HCT116 (cell line): ENCODE results near the gene SCFD1. TPM values are rescaled to one million over a fixed set of nuclear protein-coding genes. Genes with fewer than 3 reads are reported as not detected.

Source experiments
- ATAC-seq: fragments of 200-7000 bp; cut with Tn5 transposase; 2 replicates; pipeline ENCODE4 v1.9.1; 2020; ENCODE audit warnings: mild to moderate bottlenecking, moderate library complexity
- BruUV-seq: library from RNA; stranded (reverse); fragments of 400-500 nt; replicated peaks from 2 replicates; lab custom pipeline; 2021; lab: Mats Ljungman, UMichigan
- CTCF ChIA-PET: fragments of 300-600 bp; sonication (Branson Sonifier 250); formaldehyde crosslinking; loops from one replicate; lab custom pipeline; 2021; ENCODE audit warnings: antibody characterized with exemption; lab: Charles Lee
- POLR2A ChIA-PET: fragments of 300-600, 350-600 bp; sonication (Branson Sonifier 250); formaldehyde crosslinking; loops from one replicate; lab custom pipeline; 2021; ENCODE audit warnings: antibody characterized with exemption; lab: Charles Lee
- RAD21 ChIA-PET, 2 experiments: fragments of 300-600 bp; sonication (Branson Sonifier 250); formaldehyde crosslinking; loops; one replicate each; lab custom pipeline; 2023; ENCODE audit warnings: low total read pairs in 2 of 2; ENCODE audit not compliant: uncharacterized antibody in 2 of 2, unreplicated experiment in 2 of 2, low non-redundant PET in 1 of 2; lab: Charles Lee
- DNase-seq: peaks from one replicate; pipeline ENCODE4 v3.0.0-alpha.2; 2010; ENCODE audit warnings: low read depth, low spot score
- H2AFZ ChIP-seq: fragments of 200-600 bp; shearing (Covaris generic), sonication (generic); 2 replicates; pipeline ENCODE4 v1.6.1; 2017; ENCODE audit warnings: low read depth, mixed run types, mixed read lengths, antibody characterized with exemption, low read length; ENCODE audit not compliant: poor library complexity, severe bottlenecking
- H3K27ac ChIP-seq: 2 replicates; pipeline ENCODE4 v1.5.1; 2012; ENCODE audit warnings: low read depth, low read length
- H3K27me3 ChIP-seq: fragments of 200-600 bp; sonication (generic); 2 replicates; pipeline ENCODE4 v1.6.1; 2016; ENCODE audit warnings: mixed run types, low read length, mixed read lengths; ENCODE audit not compliant: insufficient read depth
- H3K36me3 ChIP-seq, 2 experiments: fragments of 200-500 bp in 1 of 2; fragments of 200-600 bp in 1 of 2; sonication (Bioruptor generic) in 1 of 2; sonication (generic) in 1 of 2; 2 replicates each; pipeline versions ENCODE4 v1.5.1 to v1.6.1; 2014 to 2016; ENCODE audit warnings: low read length in 2 of 2, inconsistent platforms in 1 of 2, mixed read lengths in 1 of 2, mixed run types in 1 of 2; ENCODE audit not compliant: insufficient read depth in 2 of 2, control insufficient read depth in 1 of 2
- H3K4me1 ChIP-seq, 2 experiments: fragments of 200-600 bp in 1 of 2; sonication (generic) in 1 of 2; 2 replicates each; pipeline versions ENCODE4 v1.5.1 to v1.6.1; 2012 to 2017; ENCODE audit warnings: low read length in 2 of 2, inconsistent platforms in 1 of 2, mild to moderate bottlenecking in 1 of 2, mixed read lengths in 1 of 2, mixed run types in 1 of 2, moderate library complexity in 1 of 2; ENCODE audit not compliant: insufficient read depth in 2 of 2, control insufficient read depth in 1 of 2
- H3K4me2 ChIP-seq: fragments of 200-600 bp; sonication (generic); 2 replicates; pipeline ENCODE4 v1.6.1; 2017; ENCODE audit warnings: mixed run types, low read length, mixed read lengths
- H3K4me3 ChIP-seq, 2 experiments: fragments of 200-600 bp in 1 of 2; sonication (generic) in 1 of 2; replicated peaks in 1 of 2; 2 replicates each; pipeline ENCODE4 v1.5.1; 2011 to 2016; ENCODE audit warnings: low read length in 2 of 2, control low read depth in 1 of 2, low read depth in 1 of 2, mild to moderate bottlenecking in 1 of 2, mixed read lengths in 1 of 2, mixed run types in 1 of 2
- H3K79me2 ChIP-seq: fragments of 200-600 bp; sonication (generic); 2 replicates; pipeline ENCODE4 v1.6.1; 2017; ENCODE audit warnings: mild to moderate bottlenecking, mixed run types, low read length, moderate library complexity, mixed read lengths; ENCODE audit not compliant: insufficient read depth
- H3K9ac ChIP-seq: fragments of 200-600 bp; sonication (generic); 2 replicates; pipeline ENCODE4 v1.6.1; 2016; ENCODE audit warnings: low read length, mixed read lengths
- H3K9me2 ChIP-seq: fragments of 200-600 bp; sonication (generic), shearing (Covaris generic); 2 replicates; pipeline ENCODE4 v1.6.1; 2017; ENCODE audit warnings: mixed run types, mild to moderate bottlenecking, moderate library complexity; ENCODE audit not compliant: insufficient read depth
- H3K9me3 ChIP-seq, 2 experiments: fragments of 200-500 bp in 1 of 2; fragments of 200-600 bp in 1 of 2; sonication (Bioruptor generic) in 1 of 2; sonication (generic) in 1 of 2; 2 replicates each; pipeline ENCODE4 v1.6.1; 2014 to 2017; ENCODE audit warnings: low read length in 2 of 2, mixed read lengths in 2 of 2, inconsistent platforms in 1 of 2, low read depth in 1 of 2, mild to moderate bottlenecking in 1 of 2, mixed run types in 1 of 2, moderate library complexity in 1 of 2; ENCODE audit not compliant: control insufficient read depth in 1 of 2, insufficient read depth in 1 of 2
- H4K20me1 ChIP-seq: fragments of 200-600 bp; sonication (generic), shearing (Covaris generic); 2 replicates; pipeline ENCODE4 v1.6.1; 2017; ENCODE audit warnings: mixed run types, mild to moderate bottlenecking, moderate library complexity; ENCODE audit not compliant: insufficient read depth
- CTCF ChIP-seq, 3 experiments: fragments of 200-600 bp in 1 of 3; sonication (generic) in 1 of 3; IDR thresholded peaks in 2 of 3; conservative IDR thresholded peaks in 1 of 3; 2 replicates each; pipeline ENCODE4 v1.5.1; 2012 to 2017; ENCODE audit warnings: low read depth in 2 of 3, low read length in 2 of 3, antibody characterized with exemption in 1 of 3, borderline replicate concordance in 1 of 3, control low read depth in 1 of 3, mild to moderate bottlenecking in 1 of 3, mixed read lengths in 1 of 3, mixed run types in 1 of 3, moderate library complexity in 1 of 3; ENCODE audit not compliant: insufficient read depth in 1 of 3
- EGR1 ChIP-seq: IDR thresholded peaks from 2 replicates; pipeline ENCODE4 v1.6.1; 2012; ENCODE audit warnings: low read depth
- EZH2 ChIP-seq: fragments of 200-600 bp; sonication (generic); IDR thresholded peaks from 2 replicates; pipeline ENCODE4 v1.6.1; 2017; ENCODE audit warnings: antibody characterized with exemption, mixed run types
- RAD21 ChIP-seq: IDR thresholded peaks from 2 replicates; pipeline ENCODE4 v1.6.1; 2012; ENCODE audit warnings: low read depth, mild to moderate bottlenecking
- REST ChIP-seq: IDR thresholded peaks from 2 replicates; pipeline ENCODE4 v1.6.1; 2012; ENCODE audit warnings: low read depth
- SRF ChIP-seq: IDR thresholded peaks from 2 replicates; pipeline ENCODE4 v1.6.1; 2012; ENCODE audit warnings: low read depth
- TCF7L2 ChIP-seq: IDR thresholded peaks from 2 replicates; pipeline ENCODE4 v1.7.0; 2011; ENCODE audit warnings: borderline replicate concordance, inconsistent platforms; ENCODE audit not compliant: insufficient read depth, insufficient read length; ENCODE audit errors: extremely low read depth
- ZBTB33 ChIP-seq: IDR thresholded peaks from 2 replicates; pipeline ENCODE4 v1.6.1; 2011; ENCODE audit warnings: mild to moderate bottlenecking, low read length, moderate library complexity; ENCODE audit not compliant: insufficient replicate concordance; ENCODE audit errors: extremely low read depth
- intact Hi-C: fragments of 100-400 bp; cut with micrococcal nuclease; formaldehyde crosslinking; loops from 2 replicates; pipeline ENCODE4 v1.10.0; 2022
- total RNA-seq: library from RNA; stranded (reverse); gene quantifications from one replicate; pipeline ENCODE4 v1.2.1, GENCODE V29; 2021; ENCODE audit not compliant: unreplicated experiment

SCFD1 gene
- total RNA-seq, 1 experiment from 2014 or later: 71.1 TPM

- ChIA-PET RAD21 (no interaction called here), POLR2A (no interaction called here), CTCF (no interaction called here)
- no peak overlapping the region for H3K27ac ChIP-seq
- intact Hi-C loops: no loop called here
- no peaks in the 10 kb centered on the region for H3K27me3 ChIP-seq
- DNase-seq (no peak), ATAC-seq (no peak)
- no peak overlapping the region for H3K4me2 ChIP-seq
- H3K4me3 ChIP-seq: no peak overlapping the region
- peaks cover 34% of the 10 kb centered on the region for H3K79me2 ChIP-seq
- H3K36me3 ChIP-seq: peaks cover 39 to 51% of the 10 kb centered on the region in 2 experiments
- no peaks in the 10 kb centered on the region for H4K20me1 ChIP-seq
- H3K9me3 ChIP-seq: no peaks in the 10 kb centered on the region
- H3K9ac ChIP-seq: no peak overlapping the region
- H3K4me1 ChIP-seq: no peaks in the 10 kb centered on the region
- no peak for TF ChIP-seq TCF7L2
- TF ChIP-seq SRF: no peak
- no peak for TF ChIP-seq ZBTB33
- TF ChIP-seq CTCF (IDR thresholded peaks at IDR 0.05 in 2 of 3, conservative IDR thresholded peaks at IDR 0.05 in 1 of 3; ENCODE audit: borderline replicate concordance in 1 of 3, insufficient read depth in 1 of 3, low read depth in 2 of 3, low read length in 2 of 3): no peak
- no peak for TF ChIP-seq EZH2
- no peak for TF ChIP-seq RAD21
- no peak for TF ChIP-seq REST
- TF ChIP-seq EGR1: no peak
- no peak overlapping the region for H2AFZ ChIP-seq
- BruUV-seq: no TSS peak
- no peaks in the 10 kb centered on the region for H3K9me2 ChIP-seq
These were observed 20.9 kb upstream of the SCFD1 start for GRCh38 chr14:30600922-30601918.
